A673 (cell line): ENCODE data around the gene GAL3ST1. TPM values are rescaled to one million over a fixed set of nuclear protein-coding genes. Genes with fewer than 3 reads are reported as not detected.

Experiments used
- BruUV-seq: library from RNA; stranded (reverse); fragments of 400-500 nt; replicated peaks from 2 replicates; lab custom pipeline; 2021; lab: Mats Ljungman, UMichigan
- CTCF ChIA-PET: fragments of 300-600 bp; sonication (Branson Sonifier 250); formaldehyde crosslinking; loops from one replicate; lab custom pipeline; 2022; ENCODE audit warnings: antibody characterized with exemption; lab: Charles Lee
- POLR2A ChIA-PET: fragments of 300-600 bp; sonication (Branson Sonifier 250); formaldehyde crosslinking; loops from one replicate; lab custom pipeline; 2022; ENCODE audit warnings: antibody characterized with exemption; ENCODE audit not compliant: low non-redundant PET; lab: Charles Lee
- DNase-seq: peaks from one replicate; pipeline ENCODE4 v3.0.0-alpha.2; 2015; ENCODE audit warnings: low spot score
- H3K27ac ChIP-seq: fragments of 200-600 bp; sonication (generic); 2 replicates; pipeline ENCODE4 v1.5.1; 2016; ENCODE audit warnings: mixed run types, low read depth, mild to moderate bottlenecking, mixed read lengths, antibody characterized with exemption, low read length; ENCODE audit not compliant: poor library complexity, severe bottlenecking
- H3K27me3 ChIP-seq: fragments of 200-600 bp; sonication (generic); replicated peaks from 2 replicates; pipeline ENCODE4 v1.6.1; 2017; ENCODE audit warnings: mixed run types, low read depth, mild to moderate bottlenecking, mixed read lengths, antibody characterized with exemption, low read length; ENCODE audit not compliant: insufficient read depth, poor library complexity
- H3K36me3 ChIP-seq: fragments of 200-600 bp; sonication (generic); 2 replicates; pipeline ENCODE4 v1.6.1; 2016; ENCODE audit warnings: mixed run types, mild to moderate bottlenecking, mixed read lengths, antibody characterized with exemption, low read length; ENCODE audit not compliant: insufficient read depth, poor library complexity, severe bottlenecking
- H3K4me1 ChIP-seq: fragments of 200-600 bp; sonication (generic); 2 replicates; pipeline ENCODE4 v1.6.1; 2017; ENCODE audit warnings: mixed run types, mild to moderate bottlenecking, mixed read lengths, antibody characterized with exemption, low read length; ENCODE audit not compliant: insufficient read depth, poor library complexity, severe bottlenecking
- H3K4me3 ChIP-seq: fragments of 200-600 bp; sonication (generic); 2 replicates; pipeline ENCODE4 v1.5.1; 2016; ENCODE audit warnings: low read depth, mixed run types, mild to moderate bottlenecking, mixed read lengths, low read length; ENCODE audit not compliant: poor library complexity, severe bottlenecking
- H3K9me3 ChIP-seq: fragments of 200-600 bp; sonication (generic); 2 replicates; pipeline ENCODE4 v1.6.1; 2016; ENCODE audit warnings: mixed run types, low read depth, mild to moderate bottlenecking, mixed read lengths, antibody characterized with exemption, low read length; ENCODE audit not compliant: poor library complexity, severe bottlenecking
- EZH2 ChIP-seq: fragments of 200-600 bp; sonication (generic); IDR thresholded peaks from 2 replicates; pipeline ENCODE4 v1.6.1; 2017; ENCODE audit warnings: borderline replicate concordance, low read depth, mild to moderate bottlenecking, mixed read lengths, antibody characterized with exemption, low read length; ENCODE audit not compliant: poor library complexity, severe bottlenecking
- intact Hi-C: fragments of 100-400 bp; cut with micrococcal nuclease; formaldehyde crosslinking; loops from one replicate; pipeline ENCODE4 v1.10.0; 2022; ENCODE audit not compliant: unreplicated experiment
- total RNA-seq: library from RNA; stranded (reverse); gene quantifications from 2 replicates; pipeline ENCODE4 v1.2.3, GENCODE V29; 2021
- TF ChIP-seq, protein P1 (sequence below): fragments of 300-800, 200-600 bp; sonication (generic); conservative IDR thresholded peaks from 2 replicates; pipeline ENCODE4 v1.5.1; 2017; ENCODE audit warnings: low read depth, mild to moderate bottlenecking, antibody characterized with exemption, low read length, moderate library complexity, mixed read lengths

Gene GAL3ST1
- total RNA-seq, 1 experiment from 2014 or later: 0.58 TPM

DNA sequence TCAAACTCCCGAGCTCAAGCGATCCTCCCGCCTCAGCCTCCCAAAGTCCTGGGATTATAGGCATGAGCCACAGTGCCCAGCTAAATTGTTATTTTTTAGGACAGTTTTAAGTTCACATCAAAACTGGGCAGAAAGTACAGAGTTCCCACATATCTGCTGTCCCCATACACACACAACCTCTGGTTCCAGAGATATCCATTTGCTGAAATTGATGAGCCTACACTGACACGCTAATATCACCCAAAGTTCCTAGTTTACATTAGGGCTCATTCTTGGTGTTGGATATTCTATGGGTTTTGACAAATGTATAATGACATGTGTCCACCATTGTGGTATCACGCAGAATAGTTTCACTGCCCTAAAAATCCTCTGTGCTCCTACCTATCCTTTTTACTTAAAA, 66.2 kb downstream of the GAL3ST1 start:
- no peak overlapping the region for H3K4me3 ChIP-seq
- no peaks in the 10 kb centered on the region for H3K9me3 ChIP-seq
- H3K36me3 ChIP-seq: no peaks in the 10 kb centered on the region
- H3K27me3 ChIP-seq: peaks cover 12% of the 10 kb centered on the region
- ChIA-PET POLR2A (no interaction called here), CTCF (interaction anchor here (0.5 kb wide), 1 partner anchor 96 kb away, joined by 3 read pairs; no protein-coding TSS in a partner anchor)
- no TSS peak for BruUV-seq
- no peak overlapping the region for H3K27ac ChIP-seq
- no peaks in the 10 kb centered on the region for H3K4me1 ChIP-seq
- TF ChIP-seq, protein P1, sequence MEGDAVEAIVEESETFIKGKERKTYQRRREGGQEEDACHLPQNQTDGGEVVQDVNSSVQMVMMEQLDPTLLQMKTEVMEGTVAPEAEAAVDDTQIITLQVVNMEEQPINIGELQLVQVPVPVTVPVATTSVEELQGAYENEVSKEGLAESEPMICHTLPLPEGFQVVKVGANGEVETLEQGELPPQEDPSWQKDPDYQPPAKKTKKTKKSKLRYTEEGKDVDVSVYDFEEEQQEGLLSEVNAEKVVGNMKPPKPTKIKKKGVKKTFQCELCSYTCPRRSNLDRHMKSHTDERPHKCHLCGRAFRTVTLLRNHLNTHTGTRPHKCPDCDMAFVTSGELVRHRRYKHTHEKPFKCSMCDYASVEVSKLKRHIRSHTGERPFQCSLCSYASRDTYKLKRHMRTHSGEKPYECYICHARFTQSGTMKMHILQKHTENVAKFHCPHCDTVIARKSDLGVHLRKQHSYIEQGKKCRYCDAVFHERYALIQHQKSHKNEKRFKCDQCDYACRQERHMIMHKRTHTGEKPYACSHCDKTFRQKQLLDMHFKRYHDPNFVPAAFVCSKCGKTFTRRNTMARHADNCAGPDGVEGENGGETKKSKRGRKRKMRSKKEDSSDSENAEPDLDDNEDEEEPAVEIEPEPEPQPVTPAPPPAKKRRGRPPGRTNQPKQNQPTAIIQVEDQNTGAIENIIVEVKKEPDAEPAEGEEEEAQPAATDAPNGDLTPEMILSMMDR: no peak
- no peak for TF ChIP-seq EZH2
- no peak for DNase-seq
- intact Hi-C loops: no loop called here

DNA sequence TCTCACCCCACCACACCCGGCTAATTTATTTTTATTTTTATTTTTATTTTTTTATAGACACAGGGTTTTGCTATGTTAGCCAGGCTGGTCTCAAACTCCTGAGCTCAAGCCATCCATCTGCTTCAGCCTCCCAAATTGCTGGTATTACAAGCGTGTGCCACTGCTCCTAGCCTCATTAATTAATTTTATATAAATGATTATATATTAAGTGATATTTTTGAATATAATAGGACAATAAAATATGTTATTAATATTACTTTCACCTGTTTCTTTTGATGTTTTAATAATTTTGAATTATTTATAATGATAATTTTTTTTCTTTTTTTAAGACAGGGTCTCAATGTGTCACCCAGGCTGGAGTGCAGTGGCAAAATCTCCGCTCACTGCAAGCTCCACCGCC, 66.8 kb downstream of the GAL3ST1 start:
- intact Hi-C loops: no loop called here
- H3K27ac ChIP-seq: no peak overlapping the region
- H3K4me1 ChIP-seq: no peaks in the 10 kb centered on the region
- BruUV-seq: no TSS peak
- H3K36me3 ChIP-seq: no peaks in the 10 kb centered on the region
- TF ChIP-seq EZH2: no peak
- TF ChIP-seq, protein P1: no peak
- H3K27me3 ChIP-seq: peaks cover 12% of the 10 kb centered on the region
- CTCF ChIA-PET: interaction anchor here (0.5 kb wide), 1 partner anchor 97 kb away, joined by 3 read pairs; no protein-coding TSS in a partner anchor
- POLR2A ChIA-PET: no interaction called here
- no peak overlapping the region for H3K4me3 ChIP-seq
- DNase-seq: no peak
- no peaks in the 10 kb centered on the region for H3K9me3 ChIP-seq

GRCh38 chr22:30506507-30506968, 67.9 kb downstream of the GAL3ST1 start:
- Histone ChIP-seq H3K27me3 (peaks cover 12% of the 10 kb centered on the region), H3K4me1 (no peaks in the 10 kb centered on the region), H3K36me3 (no peaks in the 10 kb centered on the region), H3K27ac (no peak overlapping the region), H3K9me3 (no peaks in the 10 kb centered on the region), H3K4me3 (no peak overlapping the region)
- CTCF ChIA-PET: no interaction called here
- intact Hi-C loops: no loop called here
- no TSS peak for BruUV-seq
- TF ChIP-seq EZH2: no peak
- POLR2A ChIA-PET: interaction anchor here (0.6 kb wide), 1 partner anchor 184 kb away, joined by 3 read pairs; no protein-coding TSS in a partner anchor
- no peak for DNase-seq

Other genes starting within 250 kb of the GAL3ST1 start
- 8.4 and 10.6 TPM in 2 replicates for gene TBC1D10A, start 247.7 kb downstream of the GAL3ST1 start, total RNA-seq
- 346 and 366 TPM in 2 replicates for gene SF3A1, start 217.8 kb downstream of the GAL3ST1 start, total RNA-seq
- 5.7 and 6.0 TPM in 2 replicates for gene CCDC157, start 217.7 kb downstream of the GAL3ST1 start, total RNA-seq
- 18.9 and 22.4 TPM in 2 replicates for gene RNF215, start 187.3 kb downstream of the GAL3ST1 start, total RNA-seq
- 14.4 and 19.4 TPM in 2 replicates for gene SEC14L2, start 177.6 kb downstream of the GAL3ST1 start, total RNA-seq
- gene MTFP1, start 148.9 kb downstream of the GAL3ST1 start, total RNA-seq: 82.6 and 86.9 TPM in 2 replicates
- not detected in 2 replicates for gene SEC14L3, start 102.6 kb downstream of the GAL3ST1 start, total RNA-seq
- not detected in 2 replicates for gene SEC14L4, start 69.0 kb downstream of the GAL3ST1 start, total RNA-seq
- gene SEC14L6, start 27.9 kb downstream of the GAL3ST1 start, total RNA-seq: not detected in 2 replicates
- gene PES1, start 17.2 kb upstream of the GAL3ST1 start, total RNA-seq: 151 and 175 TPM in 2 replicates
- gene TCN2, start 32.5 kb upstream of the GAL3ST1 start, total RNA-seq: 7.3 and 9.8 TPM in 2 replicates
- 2.4 and 3.3 TPM in 2 replicates for gene SLC35E4, start 61.1 kb upstream of the GAL3ST1 start, total RNA-seq
- 5.2 and 5.4 TPM in 2 replicates for gene DUSP18, start 93.2 kb upstream of the GAL3ST1 start, total RNA-seq
- 1.8 and 2.1 TPM in 2 replicates for gene OSBP2, start 120.2 kb upstream of the GAL3ST1 start, total RNA-seq